ENCODE measurements around the gene KPTN. TPM values are rescaled to one million over a fixed set of nuclear protein-coding genes. Genes with fewer than 3 reads are reported as not detected.

KPTN gene
- total and polyA plus RNA-seq, 2 of the 8 experiments (the other 6 are each of a cell fraction or from before 2014, with no cell fraction given) = 23.6 to 31.3 TPM

- TF ChIP-seq CHD2 (IDR thresholded peaks at IDR 0.05; ENCODE audit: low read length) = no peak
- no peak for TF ChIP-seq RNF2 (IDR thresholded peaks at IDR 0.05; ENCODE audit: borderline replicate concordance, low read depth, low read length, missing control alignments, poor library complexity, severe bottlenecking)
These were observed 40.7 kb downstream of the KPTN start (continued) for GRCh38 chr19:47443331-47443730.

All from H1 (cell line).